ENCODE data around the gene FAM168A. TPM values are rescaled to one million over a fixed set of nuclear protein-coding genes. Genes with fewer than 3 reads are reported as not detected.
A peak's percentile ranks its signal among the peaks of the same experiment; 100 is the strongest.
"Not testable (repeated sequence)": the region's sequence is repeated elsewhere in the genome, so short reads cannot be mapped to it uniquely, and the experiment has no call there.

Gene FAM168A
- total RNA-seq, 1 donor from 2014 or later: 52.2 TPM

- H3K9me3 Mint-ChIP-seq (ENCODE audit: unreplicated experiment): no peaks in the 10 kb centered on the region
- no peak for DNase-seq (ENCODE audit: extremely low spot score, unreplicated experiment)
- peaks cover 5% of the 10 kb centered on the region for H3K36me3 Mint-ChIP-seq (ENCODE audit: unreplicated experiment)
- no peak overlapping the region for H3K4me3 Mint-ChIP-seq (ENCODE audit: unreplicated experiment)
- H3K27me3 Mint-ChIP-seq (ENCODE audit: unreplicated experiment): no peaks in the 10 kb centered on the region
- no peak overlapping the region for H3K27ac Mint-ChIP-seq (ENCODE audit: unreplicated experiment)
- no peak for TF ChIP-seq CTCF (IDR thresholded peaks at IDR 0.05)
- H3K4me1 Mint-ChIP-seq (ENCODE audit: unreplicated experiment): no peaks in the 10 kb centered on the region
These were observed 151.9 kb downstream of the FAM168A start for GRCh38 chr11:73445980-73446379.

DNA sequence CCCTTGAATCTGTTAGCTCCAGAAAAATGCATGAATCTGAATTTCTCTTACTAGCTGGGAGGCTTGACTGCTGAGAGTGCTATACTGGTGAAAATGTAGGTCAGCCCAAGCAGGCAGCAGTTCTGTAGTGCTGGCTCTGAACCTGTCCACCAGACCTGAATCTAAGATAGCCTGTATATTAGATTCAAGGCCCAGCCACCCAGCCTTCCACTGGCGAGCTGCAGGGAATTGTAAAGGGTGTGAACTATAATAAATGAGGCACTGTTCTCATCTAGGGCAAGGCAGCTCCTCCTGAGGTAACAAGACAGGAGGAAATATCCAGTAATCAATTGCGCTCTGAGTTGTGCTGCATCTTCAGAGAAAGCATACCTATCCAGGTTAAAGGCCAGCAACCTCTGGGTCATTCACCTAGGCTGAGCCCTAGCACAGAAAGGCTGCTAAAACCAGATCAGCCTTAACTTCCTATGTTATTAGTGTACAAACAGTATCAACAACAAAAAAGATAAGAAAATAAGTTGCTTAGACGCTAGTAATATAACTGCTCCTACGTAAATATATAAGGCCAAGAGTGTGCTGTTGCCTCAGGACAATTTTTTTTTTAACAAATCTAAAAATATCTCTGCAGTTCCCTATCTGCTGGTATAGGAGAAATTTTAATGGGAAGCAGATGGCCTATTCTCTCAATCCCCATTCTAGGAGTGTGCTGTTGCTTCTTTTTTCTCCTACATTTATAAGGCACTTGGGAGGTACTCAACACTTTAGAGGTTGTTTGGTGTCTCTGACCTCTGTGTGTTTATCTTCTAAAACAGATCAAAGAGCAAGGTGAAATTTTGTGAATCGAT is 158.7 kb downstream of the FAM168A start:
- Mint-ChIP-seq H3K4me1 (ENCODE audit: unreplicated experiment) (peaks cover 26% of the 10 kb centered on the region), H3K27ac (ENCODE audit: unreplicated experiment) (peak overlapping the region; percentile 53), H3K4me3 (ENCODE audit: unreplicated experiment) (no peak overlapping the region), H3K9me3 (ENCODE audit: unreplicated experiment) (no peaks in the 10 kb centered on the region), H3K36me3 (ENCODE audit: unreplicated experiment) (peaks cover 5% of the 10 kb centered on the region), H3K27me3 (ENCODE audit: unreplicated experiment) (no peaks in the 10 kb centered on the region)
- no peak for TF ChIP-seq CTCF (IDR thresholded peaks at IDR 0.05)
- DNase-seq (ENCODE audit: extremely low spot score, unreplicated experiment): no peak

GRCh38 chr11:73436859-73437258 is 161.1 kb downstream of the FAM168A start:
- not testable (repeated sequence) for H3K36me3 Mint-ChIP-seq (ENCODE audit: unreplicated experiment); H3K9me3 Mint-ChIP-seq (ENCODE audit: unreplicated experiment); H3K4me3 Mint-ChIP-seq (ENCODE audit: unreplicated experiment); DNase-seq (ENCODE audit: extremely low spot score, unreplicated experiment); H3K27ac Mint-ChIP-seq (ENCODE audit: unreplicated experiment); H3K27me3 Mint-ChIP-seq (ENCODE audit: unreplicated experiment)
- H3K4me1 Mint-ChIP-seq (ENCODE audit: unreplicated experiment): peaks cover 26% of the 10 kb centered on the region

DNA sequence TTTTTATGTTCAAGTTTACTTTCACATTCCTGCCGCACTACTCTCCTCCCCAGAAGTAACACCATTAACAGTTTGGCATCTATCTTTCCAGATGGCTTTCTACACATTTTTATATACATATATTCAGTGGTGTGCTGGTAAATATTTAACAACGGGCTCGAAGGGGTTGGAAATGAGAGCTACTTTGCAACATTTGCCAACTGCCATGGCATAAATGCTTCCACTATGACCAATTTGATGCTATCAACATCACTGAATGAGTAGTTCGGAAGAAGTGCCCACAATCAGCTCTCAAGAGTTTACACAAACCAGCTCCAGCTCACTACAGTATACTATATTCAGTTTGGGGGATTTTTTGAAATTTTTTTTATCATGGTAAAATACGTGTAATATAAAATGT is 166.5 kb downstream of the FAM168A start:
- Mint-ChIP-seq H3K9me3 (ENCODE audit: unreplicated experiment) (no peaks in the 10 kb centered on the region), H3K36me3 (ENCODE audit: unreplicated experiment) (no peaks in the 10 kb centered on the region), H3K27ac (ENCODE audit: unreplicated experiment) (no peak overlapping the region)

DNA sequence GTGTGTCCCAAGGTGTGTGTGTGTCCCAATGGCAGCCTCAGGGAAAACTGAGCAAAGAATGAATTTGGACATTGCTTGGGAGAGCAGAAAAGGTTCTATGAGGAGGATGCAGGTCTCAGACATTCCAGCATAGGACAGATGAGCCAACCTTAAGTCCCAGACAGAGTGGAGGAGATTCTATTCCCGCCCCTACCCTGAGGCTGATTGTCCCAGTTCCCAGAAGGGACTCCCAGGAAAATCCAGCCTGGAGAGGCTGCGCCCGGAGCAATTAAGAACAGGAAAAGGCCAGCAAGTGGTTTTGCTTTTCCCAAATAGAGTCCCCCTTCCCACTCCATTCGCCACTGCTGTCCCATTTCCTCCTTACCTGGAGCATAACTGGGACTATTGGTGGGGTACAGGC is 167.6 kb downstream of the FAM168A start:
- H3K27ac Mint-ChIP-seq (ENCODE audit: unreplicated experiment): no peak overlapping the region

More for the DNA sequence above, 166.5 kb downstream of the FAM168A start:
- H3K4me1 Mint-ChIP-seq (ENCODE audit: unreplicated experiment): peaks cover 16% of the 10 kb centered on the region
- DNase-seq (ENCODE audit: extremely low spot score, unreplicated experiment): no peak
- H3K4me3 Mint-ChIP-seq (ENCODE audit: unreplicated experiment): no peak overlapping the region
- no peak for TF ChIP-seq CTCF (IDR thresholded peaks at IDR 0.05)
- no peaks in the 10 kb centered on the region for H3K27me3 Mint-ChIP-seq (ENCODE audit: unreplicated experiment)

More for the DNA sequence above, 167.6 kb downstream of the FAM168A start:
- DNase-seq (ENCODE audit: extremely low spot score, unreplicated experiment): no peak
- Mint-ChIP-seq H3K4me1 (ENCODE audit: unreplicated experiment) (peaks cover 21% of the 10 kb centered on the region), H3K27me3 (ENCODE audit: unreplicated experiment) (no peaks in the 10 kb centered on the region), H3K9me3 (ENCODE audit: unreplicated experiment) (no peaks in the 10 kb centered on the region), H3K36me3 (ENCODE audit: unreplicated experiment) (no peaks in the 10 kb centered on the region), H3K4me3 (ENCODE audit: unreplicated experiment) (no peak overlapping the region)
- TF ChIP-seq CTCF (IDR thresholded peaks at IDR 0.05): no peak

All from osteocyte (in vitro differentiated cells).